T-helper 2 cell treated with Interferon-gamma antibody and Interleukin-4, amounts not matched to agents 100 ng/mL and 5 ng/mL, for 36 hours (primary cell): ENCODE measurements around the gene TSPAN13. TPM values are rescaled to one million over a fixed set of nuclear protein-coding genes. Genes with fewer than 3 reads are reported as not detected.

Source experiments
- intact Hi-C: fragments of 100-400 bp; cut with micrococcal nuclease; formaldehyde crosslinking; loops from one replicate; pipeline ENCODE4 v1.15.1; 2023
- total RNA-seq: library from RNA; stranded (reverse); gene quantifications from 2 replicates; pipeline ENCODE4 v1.2.3, GENCODE V29; 2022

The TSPAN13 gene
- total RNA-seq, 1 donor from 2014 or later, result 1.1 TPM

DNA sequence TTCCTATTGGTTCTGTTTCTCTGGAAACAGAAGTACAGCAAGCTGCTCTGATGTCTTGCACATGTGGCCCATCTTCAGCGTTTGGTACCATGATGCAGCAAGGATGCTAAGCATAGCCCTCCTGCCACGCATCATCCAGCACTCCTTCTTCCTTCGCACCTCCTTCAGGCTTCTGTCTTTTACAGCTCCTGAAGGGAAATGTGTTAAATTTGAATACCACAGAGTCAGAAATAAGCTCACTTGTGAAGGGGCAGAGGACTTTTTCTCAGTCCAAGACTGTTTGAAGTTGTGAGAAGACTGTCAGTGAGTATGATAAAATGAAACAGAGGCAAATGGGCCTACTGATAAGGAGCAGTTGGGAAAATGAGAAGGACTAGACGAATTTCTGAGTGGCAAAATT is 20.7 kb downstream of the TSPAN13 start:
- intact Hi-C loops, result no loop called here

DNA sequence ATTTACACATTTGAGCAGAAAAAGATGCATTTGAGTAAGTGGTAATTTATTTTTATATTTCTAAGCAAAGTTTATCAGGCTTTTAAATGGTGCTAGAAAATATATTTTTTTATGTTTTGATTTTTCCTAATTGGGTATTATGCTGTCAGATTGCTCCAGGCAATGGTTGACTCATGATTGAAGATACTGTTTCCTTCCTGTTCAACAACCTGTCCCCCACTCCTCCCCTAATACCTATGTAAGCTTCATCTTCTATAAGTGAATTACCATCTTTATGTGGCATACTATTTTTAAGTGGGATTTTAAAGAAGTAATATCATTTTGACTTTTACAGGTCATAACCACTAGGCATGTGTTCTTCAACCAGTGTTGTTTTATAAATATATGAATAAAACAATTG is 21.4 kb downstream of the TSPAN13 start:
- intact Hi-C loops, result no loop called here

DNA sequence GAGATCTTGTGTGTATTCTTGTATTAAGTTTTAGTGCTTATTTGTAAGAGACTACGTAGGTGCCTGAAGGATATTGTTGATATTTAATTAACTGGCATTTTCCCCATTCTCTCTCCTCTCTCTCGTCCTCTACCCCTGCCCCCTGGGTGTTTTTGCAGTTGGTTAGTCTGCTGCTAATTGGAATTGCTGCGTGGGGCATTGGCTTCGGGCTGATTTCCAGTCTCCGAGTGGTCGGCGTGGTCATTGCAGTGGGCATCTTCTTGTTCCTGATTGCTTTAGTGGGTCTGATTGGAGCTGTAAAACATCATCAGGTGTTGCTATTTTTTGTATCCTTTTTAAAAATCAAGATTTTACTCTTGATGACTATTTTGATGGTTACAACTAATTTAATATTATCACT is 22.5 kb downstream of the TSPAN13 start:
- intact Hi-C loops, result no loop called here

DNA sequence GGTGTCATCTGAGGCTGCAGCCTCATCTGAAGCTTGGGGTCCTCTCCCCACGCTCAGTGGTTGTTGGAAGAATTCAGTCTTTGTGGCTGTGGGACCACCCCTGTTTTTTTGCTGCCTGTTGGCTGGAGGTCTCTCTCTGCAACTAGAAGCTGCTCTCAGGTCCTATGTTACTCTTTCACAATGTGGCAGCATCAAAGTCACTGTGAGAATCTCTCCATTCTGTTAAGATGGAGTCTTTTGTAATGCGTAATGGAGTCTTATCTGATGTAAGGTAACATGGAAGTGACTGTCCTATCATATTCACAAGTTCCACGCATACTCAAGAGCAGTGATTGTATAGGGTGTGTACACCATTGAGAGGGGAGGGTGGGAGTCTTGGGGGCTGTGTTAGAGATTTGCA is 24.9 kb downstream of the TSPAN13 start:
- intact Hi-C loops, result no loop called here

DNA sequence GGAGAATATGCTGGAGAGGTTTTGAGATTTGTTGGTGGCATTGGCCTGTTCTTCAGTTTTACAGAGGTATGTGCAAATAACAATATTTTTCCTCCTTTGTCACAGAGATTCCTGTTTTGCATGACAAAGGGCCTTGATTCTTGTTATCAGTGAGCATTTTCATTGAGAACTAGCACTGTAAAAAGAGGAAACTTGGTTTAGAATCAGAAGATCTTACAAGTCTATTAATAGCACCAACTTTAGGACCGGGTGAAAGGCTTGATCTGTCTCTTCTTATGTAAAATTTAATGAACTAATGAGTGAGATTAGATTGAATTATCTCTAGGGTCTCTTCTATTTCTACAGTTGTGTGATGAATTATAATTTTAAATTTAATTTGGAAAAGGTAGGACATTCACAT is 25.5 kb downstream of the TSPAN13 start:
- intact Hi-C loops, result no loop called here

DNA sequence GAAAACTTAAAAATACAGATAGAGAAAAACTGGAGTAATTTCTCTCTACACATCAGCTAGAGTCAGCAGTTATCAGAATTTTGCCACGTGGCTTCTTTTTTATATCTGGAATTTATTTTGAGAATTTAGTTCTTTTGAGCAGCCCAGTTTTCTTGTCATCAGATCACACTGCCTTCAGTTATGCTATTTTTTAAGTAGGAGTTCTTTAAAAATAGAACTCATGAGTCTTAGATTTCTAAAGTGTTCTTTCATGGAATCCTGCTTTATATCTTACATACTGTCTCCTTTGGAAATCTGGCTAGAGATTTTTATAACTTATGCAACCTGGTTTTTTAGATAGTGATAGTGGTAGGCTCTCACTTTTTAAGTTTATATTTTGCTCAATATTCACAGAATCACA is 27.0 kb downstream of the TSPAN13 start:
- intact Hi-C loops, result no loop called here

DNA sequence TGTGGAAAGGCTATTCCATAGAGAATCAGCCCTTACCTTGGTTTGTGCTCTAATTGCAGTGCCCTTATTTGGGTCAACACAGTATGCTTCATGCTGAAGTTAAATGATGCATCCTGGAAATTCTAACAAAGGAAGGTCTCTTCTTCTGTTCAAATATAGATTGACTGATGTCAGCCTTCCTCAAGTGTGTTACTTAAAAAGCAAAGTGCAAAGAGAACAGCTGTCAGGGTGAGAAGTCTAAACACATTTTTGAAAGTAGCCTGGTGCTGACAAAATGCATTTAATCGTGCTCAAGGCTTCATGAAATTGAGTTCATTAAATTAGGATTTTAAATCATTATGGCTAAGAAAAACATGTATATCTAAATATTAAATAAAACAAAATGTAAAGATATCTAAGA is 31.8 kb downstream of the TSPAN13 start:
- intact Hi-C loops, result no loop called here

DNA sequence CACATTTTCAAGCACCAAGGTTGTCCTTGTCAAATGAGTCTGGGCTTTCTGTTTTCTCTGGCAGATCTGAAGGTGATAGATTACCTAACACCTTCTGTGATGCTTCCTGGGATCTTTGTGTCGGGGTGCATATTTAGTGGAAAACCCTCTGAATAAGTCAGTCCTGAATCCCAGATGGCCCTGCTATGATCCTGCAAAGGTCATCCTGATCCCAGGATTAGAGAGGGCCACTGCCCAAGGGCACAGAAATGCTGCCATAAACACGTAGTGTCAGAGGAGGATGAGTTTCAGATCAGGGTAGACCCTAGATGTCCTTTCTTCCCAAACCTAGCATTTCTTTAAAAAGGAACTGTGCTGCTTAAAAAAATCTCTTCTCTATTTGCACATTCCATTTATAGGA is 32.3 kb downstream of the TSPAN13 start:
- intact Hi-C loops, result no loop called here

DNA sequence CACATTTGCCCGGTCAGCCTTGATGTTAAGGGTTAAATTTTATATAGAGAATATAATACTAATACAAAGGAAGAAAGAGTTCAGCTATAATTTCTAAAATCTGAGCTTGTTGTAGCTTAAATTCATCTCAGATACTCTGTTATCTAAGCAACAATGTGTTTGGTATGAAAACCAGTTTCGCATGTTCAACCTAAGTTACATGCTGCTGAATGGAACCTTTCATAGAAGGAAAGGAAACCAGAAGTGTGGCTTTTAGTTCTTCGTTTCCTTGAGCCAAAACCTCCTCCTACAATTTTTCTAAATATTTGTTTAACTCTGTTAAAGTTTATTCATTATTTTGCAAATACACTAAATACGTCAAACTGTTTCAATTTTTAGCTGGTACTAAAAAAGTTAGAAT is 32.7 kb downstream of the TSPAN13 start:
- intact Hi-C loops, result no loop called here

DNA sequence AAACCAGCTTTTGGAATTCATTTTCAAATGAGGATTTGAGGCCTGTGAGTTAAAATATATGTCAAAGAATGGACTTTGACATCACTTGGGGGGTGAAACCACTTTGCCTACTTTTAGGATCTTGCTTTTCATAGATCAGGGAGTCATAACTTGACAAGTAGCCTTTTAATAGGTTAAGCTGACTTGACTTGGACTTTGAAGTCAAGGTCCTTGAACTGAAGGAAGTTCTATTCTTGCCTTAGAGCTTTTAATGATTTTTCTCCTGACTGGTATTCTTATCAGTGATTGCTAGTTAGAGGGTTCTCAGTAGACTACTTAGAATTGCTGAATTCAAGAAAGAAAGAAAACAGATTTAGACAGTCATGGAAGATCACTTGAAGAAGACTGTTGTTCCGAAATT is 33.6 kb downstream of the TSPAN13 start:
- intact Hi-C loops, result no loop called here

DNA sequence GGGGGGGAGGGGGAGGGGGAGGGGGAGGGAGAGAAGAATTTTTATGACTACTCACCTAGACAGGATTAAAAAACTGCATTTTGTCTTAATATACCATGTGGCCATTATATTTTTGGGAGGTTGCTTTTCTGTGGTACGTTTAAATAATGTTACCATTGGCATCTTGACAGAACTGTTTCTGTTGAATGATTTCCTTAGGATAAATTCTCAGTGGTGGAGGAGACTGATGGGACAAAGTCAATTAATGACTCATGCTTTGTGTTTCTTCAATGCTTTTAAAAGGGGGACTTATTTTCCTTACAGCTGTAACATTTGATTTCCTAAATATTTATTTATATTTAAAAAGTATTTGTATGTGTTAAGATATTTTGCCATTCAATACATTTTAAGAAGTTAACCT is 37.5 kb downstream of the TSPAN13 start:
- intact Hi-C loops, result no loop called here

DNA sequence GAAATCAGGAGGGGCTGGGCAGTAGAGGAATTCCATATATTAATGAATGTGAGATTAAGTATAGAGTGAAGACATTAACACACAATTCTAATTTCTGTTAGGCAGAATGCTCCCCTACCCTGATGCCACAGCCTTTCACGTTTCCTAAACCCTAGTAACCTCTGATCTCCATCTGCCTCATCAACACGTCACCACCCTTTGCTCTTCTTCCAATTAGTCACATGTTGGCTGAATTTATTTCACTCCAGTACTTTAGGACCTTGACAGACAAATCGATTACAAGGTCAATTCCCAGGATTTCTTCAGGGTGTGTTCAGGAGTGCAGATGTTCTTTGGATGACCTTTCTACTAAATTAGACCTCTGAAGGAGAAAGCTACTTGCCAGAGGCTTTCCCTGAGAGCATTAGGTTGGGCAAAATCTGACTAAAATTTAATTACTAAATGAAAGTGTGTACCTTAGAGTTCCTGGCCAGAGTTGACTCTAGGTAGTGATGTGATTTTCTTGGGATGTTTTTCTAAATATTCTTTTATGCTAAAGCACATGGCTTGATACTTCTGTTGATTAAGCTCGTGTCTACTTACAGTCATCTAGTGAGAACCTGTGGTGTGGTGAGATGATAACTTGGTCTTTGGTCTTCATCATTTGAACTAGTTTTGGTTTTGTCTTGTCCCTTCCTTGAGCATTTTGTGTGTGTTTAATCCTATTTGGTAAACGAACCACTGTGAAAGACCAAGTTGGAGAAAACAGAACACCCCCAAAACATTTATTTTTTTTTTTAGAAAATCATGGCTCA is 38.5 kb downstream of the TSPAN13 start:
- intact Hi-C loops, result no loop called here

DNA sequence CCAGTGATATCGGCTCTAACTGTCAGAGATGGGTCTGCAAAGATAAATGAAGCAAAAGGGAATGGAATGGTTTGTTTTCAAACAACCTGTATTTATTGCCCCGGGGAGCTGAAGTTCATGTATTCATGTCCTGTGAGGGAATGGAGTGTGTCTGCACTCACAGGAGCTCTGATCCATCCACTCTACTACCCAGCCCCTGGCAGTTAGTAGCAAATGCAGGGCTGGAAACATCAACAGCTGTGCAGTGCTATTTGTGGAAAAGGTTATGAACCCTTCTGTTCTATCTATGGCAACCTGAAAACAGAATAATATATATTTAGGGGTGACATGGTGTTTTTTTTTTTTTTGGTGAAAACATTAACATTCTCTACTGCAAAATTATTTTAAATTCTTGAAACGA is 41.4 kb downstream of the TSPAN13 start:
- intact Hi-C loops, result no loop called here

DNA sequence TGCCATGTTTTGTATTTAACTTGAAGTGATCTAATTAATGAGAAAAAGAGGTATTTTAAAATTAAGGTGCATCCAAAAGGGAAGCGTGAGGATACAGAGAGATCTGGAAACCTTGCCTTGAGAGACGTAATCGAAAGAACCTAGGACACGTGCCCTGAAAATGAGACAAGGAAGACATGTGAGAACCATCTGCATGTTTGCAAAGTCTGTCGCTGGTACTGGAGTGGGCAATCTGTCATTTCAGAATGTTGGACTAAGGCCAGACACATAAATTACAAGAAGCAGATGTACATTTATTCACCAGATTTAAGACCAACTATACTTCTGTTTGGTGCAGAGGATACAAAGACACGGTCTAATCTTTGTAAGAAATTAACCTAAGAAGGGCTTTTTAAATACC is 42.1 kb downstream of the TSPAN13 start:
- intact Hi-C loops, result no loop called here

DNA sequence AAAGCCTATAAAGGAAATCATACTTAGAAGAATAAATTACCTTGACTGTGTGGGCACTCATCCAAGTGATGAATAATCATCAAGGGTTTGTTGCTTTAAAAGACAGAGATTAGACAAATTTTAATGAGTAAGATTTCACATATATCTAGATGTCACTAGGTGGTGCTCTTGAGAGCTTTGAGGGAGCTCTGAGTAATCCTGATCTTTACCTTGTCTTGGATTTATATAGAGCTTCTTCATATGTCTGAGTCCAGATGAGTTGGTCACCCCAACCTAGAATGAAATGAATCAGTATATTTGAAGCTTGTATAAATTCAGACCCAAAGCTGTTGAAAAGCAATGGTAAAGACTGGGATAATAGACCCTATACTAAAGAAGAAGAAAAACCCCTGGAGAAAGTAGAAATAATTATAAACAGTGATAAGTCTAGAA is 47.6 kb downstream of the TSPAN13 start:
- intact Hi-C loops, result loop anchor here (1.0 kb wide), 1 partner anchor 117 kb away; no protein-coding TSS in a partner anchor

DNA sequence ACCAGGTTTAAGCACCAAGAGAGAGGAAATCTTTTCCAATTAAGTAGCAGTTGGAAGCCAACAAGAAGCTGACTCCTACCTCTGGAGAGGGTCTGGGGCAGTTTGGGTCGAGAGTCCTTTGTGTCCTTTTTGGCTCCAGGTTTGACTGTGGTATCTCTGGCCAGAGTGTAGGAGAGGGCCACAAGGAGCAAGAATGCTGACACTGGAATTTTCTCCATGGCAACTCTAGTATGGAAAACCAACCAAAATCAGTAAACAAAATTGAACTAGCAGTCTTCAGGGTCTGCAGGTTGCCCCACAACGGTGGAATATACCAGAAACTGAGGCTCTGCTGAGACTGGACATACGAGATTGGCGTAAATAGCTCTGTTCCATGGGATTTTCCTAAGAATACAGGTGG is 48.0 kb downstream of the TSPAN13 start:
- intact Hi-C loops, result loop anchor here (1.0 kb wide), 1 partner anchor 117 kb away; no protein-coding TSS in a partner anchor

DNA sequence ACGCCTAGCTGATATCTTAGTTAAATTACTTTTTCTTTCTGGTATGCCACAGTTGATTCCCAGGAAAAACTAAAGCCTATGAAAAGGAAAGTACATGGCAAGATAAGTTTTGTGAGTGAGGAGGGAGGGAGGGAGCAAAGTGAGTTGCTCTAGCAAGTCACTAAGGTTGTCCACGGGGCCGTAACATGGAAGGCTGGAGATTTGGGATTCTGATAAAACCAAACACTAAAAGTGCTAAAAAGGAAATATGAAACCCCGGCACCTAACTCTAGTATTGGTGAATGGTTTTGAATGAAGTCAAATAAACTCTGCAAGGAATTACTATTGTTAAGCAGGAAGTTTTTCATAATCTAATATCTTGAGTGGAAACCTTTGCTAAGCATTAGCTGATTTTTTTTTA is 49.6 kb downstream of the TSPAN13 start:
- intact Hi-C loops, result no loop called here

DNA sequence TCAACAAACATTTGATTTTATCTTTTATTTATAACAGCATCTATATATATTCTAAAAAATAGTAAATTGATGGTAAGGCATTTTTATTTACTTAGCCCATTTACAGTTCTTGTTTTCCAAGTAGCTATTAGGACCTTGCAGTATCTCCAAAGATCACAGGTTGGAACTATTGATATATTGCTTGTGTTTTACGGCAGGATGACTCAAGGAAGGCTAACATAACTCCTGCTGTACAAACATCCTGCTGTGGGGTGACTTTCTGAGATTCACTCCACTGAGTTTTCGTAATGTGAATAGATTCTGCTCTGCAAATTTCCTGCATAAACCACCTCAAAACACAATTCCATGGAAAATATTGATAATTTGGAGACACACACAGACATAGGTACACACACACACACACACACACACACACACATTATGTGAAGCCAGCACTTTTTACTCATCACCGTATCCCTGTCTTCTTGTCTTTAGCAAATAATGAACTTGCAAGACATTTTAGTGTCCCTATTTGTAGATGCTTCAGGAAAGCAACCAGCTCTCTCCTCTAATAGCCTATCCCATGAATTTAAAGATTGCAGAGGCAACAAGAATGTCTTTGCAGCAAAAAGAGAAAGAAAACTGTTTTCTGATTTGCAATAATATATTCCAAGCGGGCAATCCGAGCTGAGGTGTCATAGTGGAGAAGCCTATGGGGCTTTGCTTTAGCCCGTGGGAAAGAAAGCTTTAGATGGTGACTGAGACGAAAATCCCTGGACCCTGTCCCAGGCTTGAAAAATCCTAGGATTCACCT is 50.5 kb downstream of the TSPAN13 start:
- intact Hi-C loops, result no loop called here

DNA sequence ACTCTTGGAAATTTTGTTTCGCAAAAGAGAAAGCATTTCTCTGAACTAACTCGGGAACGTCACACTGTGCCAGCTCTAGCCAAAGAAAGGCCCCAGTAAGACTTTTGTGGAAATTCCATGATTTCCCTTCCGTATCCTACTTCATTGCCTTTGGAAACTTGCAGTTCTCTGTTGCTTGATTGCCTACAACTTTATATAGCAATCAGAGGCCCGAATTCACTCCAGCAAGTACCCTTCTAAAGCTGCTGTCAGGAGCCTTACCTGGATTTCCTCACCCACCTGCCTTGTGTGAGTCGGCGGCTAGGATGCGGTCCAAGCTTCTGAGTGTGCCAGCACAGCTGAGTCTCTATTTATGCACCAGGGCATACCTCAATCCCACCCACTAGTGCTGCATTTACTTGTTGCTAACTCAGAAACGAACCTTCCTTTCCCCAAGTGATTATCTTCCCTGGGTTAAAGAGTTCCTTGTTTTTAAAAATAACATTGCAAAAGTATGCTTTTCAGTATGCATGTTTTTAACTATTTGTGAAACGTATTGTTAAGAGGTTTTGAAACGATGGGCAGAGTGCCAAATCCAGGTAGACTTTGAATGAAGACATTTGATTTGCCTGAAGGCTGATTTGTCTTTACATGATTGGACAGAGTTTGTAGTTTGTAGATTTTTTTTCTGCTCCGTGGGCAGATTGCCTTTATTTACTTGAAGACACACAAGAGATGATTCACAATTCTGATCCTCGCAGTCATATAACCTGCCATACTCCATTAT is 51.3 kb downstream of the TSPAN13 start, which contains the start of gene AGR2:
Gene AGR2 (minus strand): TSS at position 326 of the 766 bp plus-strand sequence. CDS start 3,203 bp downstream, outside the sequence.
- intact Hi-C loops, result no loop called here

DNA sequence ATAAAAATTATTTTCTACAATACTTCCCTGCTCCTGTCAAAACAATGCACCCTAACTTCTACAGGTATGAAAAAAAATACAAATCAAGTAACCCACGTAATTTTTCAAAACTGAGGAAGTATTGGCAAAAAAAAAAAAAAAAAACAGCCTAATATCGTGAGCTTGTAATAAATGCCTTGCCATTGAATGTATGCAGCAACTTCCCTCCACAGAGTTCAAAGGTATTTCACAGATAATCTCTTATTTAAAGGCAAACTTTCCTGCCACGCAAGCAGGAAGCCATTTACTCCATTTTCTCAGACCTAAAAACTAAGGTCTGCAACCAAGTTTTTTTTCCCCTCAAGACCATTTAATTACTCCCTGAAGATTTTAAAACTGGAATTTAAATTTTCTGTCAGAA is 51.9 kb downstream of the TSPAN13 start:
- intact Hi-C loops, result no loop called here

DNA sequence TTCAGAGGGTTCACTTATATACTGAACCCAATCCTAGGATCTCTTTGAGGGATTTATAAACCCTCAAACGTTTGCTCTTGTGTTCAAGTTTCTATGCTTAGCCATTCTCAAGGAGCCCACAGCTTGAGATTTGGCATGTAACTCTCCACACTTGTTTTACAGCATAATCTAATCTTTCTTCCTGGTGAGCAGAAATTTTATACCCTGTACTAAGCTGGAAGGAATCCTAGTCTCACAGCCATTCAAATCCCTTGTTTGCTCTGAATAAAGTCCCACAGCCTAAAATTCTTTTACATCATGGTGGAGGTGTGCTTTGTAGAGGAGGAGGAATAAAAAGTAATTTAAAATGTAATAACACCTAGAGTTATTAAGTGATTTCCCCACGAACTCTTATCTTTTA is 56.6 kb downstream of the TSPAN13 start:
- intact Hi-C loops, result no loop called here

DNA sequence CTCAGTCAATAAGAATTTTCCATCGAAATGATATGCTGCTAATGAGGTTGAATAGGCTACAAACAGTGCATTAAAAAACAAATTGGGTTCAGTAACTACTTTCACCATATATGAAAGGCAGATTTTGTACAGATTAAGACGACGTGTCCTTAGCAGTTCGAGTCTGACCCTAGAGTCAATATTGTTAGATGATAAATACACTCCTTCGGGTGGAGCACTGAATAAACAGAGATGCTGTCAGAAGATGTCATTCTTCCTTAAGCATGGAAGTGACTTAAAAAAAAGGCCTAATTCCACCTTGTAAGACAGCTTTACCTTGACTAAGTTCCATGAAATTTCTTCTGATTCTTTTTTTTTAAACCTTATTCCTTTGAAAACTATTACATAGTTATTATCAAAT is 57.0 kb downstream of the TSPAN13 start:
- intact Hi-C loops, result no loop called here
